ENCODE data around the gene UBA5.

DNA sequence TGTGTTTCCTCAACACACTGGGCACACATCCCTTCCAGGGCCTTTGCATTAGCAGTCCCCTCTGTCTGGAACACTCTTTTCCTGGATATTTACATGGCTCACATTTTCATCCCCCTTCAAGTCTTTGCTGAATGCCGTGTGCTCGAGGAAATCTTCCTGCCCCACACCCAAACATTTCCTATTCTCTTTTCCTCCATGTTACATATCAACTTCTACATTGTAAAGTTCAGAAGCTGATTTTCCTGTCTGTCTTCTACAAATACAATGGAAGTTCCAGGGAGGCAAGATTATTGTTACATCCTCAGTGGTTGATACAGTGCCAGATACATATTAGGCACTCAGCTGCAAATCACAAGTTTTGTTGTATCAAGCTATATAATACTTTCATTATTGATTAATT, 4.7 kb upstream of the UBA5 start:
- TF ChIP-seq, protein P1, sequence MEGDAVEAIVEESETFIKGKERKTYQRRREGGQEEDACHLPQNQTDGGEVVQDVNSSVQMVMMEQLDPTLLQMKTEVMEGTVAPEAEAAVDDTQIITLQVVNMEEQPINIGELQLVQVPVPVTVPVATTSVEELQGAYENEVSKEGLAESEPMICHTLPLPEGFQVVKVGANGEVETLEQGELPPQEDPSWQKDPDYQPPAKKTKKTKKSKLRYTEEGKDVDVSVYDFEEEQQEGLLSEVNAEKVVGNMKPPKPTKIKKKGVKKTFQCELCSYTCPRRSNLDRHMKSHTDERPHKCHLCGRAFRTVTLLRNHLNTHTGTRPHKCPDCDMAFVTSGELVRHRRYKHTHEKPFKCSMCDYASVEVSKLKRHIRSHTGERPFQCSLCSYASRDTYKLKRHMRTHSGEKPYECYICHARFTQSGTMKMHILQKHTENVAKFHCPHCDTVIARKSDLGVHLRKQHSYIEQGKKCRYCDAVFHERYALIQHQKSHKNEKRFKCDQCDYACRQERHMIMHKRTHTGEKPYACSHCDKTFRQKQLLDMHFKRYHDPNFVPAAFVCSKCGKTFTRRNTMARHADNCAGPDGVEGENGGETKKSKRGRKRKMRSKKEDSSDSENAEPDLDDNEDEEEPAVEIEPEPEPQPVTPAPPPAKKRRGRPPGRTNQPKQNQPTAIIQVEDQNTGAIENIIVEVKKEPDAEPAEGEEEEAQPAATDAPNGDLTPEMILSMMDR (IDR thresholded peaks at IDR 0.05; ENCODE audit: low read length) = no peak
- TF ChIP-seq EZH2 (IDR thresholded peaks at IDR 0.05; ENCODE audit: borderline replicate concordance, low read length) = no peak
